ENCODE results near the gene ALCAM.

The ALCAM gene

DNA sequence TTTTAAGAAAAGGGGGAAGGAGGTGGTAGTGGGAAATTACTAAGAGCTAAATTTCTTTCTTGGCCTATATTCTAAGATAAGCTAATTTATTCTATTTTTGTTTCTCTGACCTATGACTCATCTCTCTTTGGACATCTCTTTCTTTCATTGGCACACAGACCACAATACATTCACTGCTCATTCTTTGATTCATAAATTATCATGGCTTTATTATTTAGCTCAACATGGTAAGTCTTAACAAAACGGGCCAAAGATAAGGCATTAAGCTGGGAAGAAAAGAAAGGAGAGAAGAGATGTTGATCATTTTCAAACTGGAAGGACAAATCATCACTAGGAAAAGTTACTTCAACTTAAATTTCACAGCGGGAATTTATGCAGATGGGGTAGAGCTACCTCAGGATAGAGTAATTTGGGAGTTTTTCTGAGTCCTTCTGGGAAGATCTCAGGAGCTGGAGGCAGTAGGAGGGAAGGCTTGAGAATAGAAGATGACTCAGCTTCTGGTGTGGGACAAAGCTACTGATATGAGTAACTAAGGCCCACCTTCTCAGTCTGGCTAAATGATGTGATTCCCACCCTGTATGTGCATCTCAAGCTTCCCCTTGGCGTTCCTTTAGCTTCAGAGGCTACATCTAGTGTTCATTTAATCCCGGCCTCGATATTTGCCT lies 7.5 kb upstream of the ALCAM start:
- H3K27me3 Mint-ChIP-seq (ENCODE audit: low read depth, poor library complexity), result no peaks in the 10 kb centered on the region
- H3K36me3 Mint-ChIP-seq (ENCODE audit: low read depth), result no peaks in the 10 kb centered on the region
- H3K4me1 Mint-ChIP-seq, result peaks cover 24% of the 10 kb centered on the region
- H3K4me3 Mint-ChIP-seq, result no peak overlapping the region
- no peaks in the 10 kb centered on the region for H3K9me3 Mint-ChIP-seq
- H3K27ac Mint-ChIP-seq, result no peak overlapping the region
- TF ChIP-seq, protein P1, sequence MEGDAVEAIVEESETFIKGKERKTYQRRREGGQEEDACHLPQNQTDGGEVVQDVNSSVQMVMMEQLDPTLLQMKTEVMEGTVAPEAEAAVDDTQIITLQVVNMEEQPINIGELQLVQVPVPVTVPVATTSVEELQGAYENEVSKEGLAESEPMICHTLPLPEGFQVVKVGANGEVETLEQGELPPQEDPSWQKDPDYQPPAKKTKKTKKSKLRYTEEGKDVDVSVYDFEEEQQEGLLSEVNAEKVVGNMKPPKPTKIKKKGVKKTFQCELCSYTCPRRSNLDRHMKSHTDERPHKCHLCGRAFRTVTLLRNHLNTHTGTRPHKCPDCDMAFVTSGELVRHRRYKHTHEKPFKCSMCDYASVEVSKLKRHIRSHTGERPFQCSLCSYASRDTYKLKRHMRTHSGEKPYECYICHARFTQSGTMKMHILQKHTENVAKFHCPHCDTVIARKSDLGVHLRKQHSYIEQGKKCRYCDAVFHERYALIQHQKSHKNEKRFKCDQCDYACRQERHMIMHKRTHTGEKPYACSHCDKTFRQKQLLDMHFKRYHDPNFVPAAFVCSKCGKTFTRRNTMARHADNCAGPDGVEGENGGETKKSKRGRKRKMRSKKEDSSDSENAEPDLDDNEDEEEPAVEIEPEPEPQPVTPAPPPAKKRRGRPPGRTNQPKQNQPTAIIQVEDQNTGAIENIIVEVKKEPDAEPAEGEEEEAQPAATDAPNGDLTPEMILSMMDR (IDR thresholded peaks at IDR 0.05), result no peak
- no peak for DNase-seq

DNA sequence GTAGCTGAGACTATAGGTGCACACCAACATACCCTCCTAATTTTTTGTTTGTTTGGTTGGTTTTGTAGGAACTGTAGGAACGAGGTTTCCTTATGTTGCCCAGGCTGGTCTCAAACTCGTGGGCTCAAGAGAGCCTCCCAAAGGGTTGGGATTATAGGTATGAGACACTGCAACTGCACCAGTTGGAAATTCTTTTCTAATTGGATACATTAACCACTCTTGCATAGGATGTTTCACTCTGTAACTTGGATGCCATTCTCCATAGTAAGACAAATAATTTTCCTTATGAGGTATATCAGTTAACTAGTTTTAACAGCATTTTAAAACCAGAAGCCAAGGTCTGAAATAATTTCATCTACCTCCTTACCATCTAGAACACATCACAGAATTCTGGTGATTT lies 6.7 kb upstream of the ALCAM start:
- Mint-ChIP-seq H3K4me1 (peaks cover 20% of the 10 kb centered on the region), H3K27ac (no peak overlapping the region), H3K9me3 (no peaks in the 10 kb centered on the region), H3K27me3 (ENCODE audit: low read depth, poor library complexity) (no peaks in the 10 kb centered on the region), H3K36me3 (ENCODE audit: low read depth) (no peaks in the 10 kb centered on the region), H3K4me3 (no peak overlapping the region)
- TF ChIP-seq, protein P1 (IDR thresholded peaks at IDR 0.05), result no peak
- no peak for DNase-seq

DNA sequence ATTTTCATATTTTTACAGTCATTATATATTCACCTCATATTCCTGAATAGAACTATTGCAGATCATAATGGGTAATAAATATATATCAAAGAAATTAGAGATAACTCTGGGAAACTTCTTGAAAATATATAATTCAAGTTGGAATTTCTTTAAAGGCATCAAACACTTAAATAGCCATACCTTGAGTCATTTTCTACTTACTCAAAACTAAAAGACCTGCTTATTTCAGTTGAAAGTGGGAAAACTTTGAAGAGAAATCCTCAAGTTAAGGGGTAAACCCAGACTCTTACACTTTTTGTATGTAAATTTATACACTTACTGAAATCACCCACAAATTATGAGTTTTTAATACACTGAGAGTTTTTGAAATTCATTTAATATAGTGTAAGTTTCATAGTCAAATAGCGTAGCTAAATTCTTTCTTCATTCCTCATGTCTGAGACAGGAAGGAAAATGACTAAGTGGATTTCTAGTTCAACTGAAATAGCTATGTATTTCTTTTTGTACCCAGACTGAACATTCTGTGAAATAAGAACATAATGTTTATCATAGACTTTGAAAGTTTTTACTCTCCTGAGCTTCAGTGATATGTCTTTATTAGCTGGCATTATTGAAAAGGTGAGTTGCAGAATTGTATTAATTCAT lies 4.6 kb upstream of the ALCAM start:
- H3K27ac Mint-ChIP-seq, result no peak overlapping the region
- no peak for DNase-seq

DNA sequence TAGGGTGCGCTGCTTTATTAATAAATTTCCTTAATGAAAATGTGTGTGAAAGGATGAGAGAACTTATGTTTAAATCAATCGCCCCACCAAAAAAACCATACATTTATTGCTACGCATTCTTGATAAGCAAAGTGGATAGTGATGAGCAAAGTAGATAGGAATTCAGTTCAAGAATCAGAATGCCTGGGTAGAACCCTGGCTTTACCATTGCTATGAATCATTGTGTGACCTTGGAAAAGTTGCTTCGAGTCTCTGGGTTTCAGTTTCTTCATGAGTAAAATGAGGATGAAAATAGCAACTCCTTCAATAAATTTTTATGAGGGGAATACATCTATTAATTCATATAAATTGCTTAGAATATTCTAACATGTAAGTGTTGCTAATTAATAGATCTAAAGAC lies 2.6 kb upstream of the ALCAM start:
- H3K27me3 Mint-ChIP-seq (ENCODE audit: low read depth, poor library complexity), result peaks cover 15% of the 10 kb centered on the region
- peaks cover 32% of the 10 kb centered on the region for H3K4me1 Mint-ChIP-seq
- H3K36me3 Mint-ChIP-seq (ENCODE audit: low read depth), result no peaks in the 10 kb centered on the region
- no peak for DNase-seq
- no peak overlapping the region for H3K27ac Mint-ChIP-seq
- TF ChIP-seq, protein P1 (IDR thresholded peaks at IDR 0.05), result no peak
- no peaks in the 10 kb centered on the region for H3K9me3 Mint-ChIP-seq
- no peak overlapping the region for H3K4me3 Mint-ChIP-seq

More for the DNA sequence above, 4.6 kb upstream of the ALCAM start:
- no peaks in the 10 kb centered on the region for H3K9me3 Mint-ChIP-seq
- peaks cover 6% of the 10 kb centered on the region for H3K27me3 Mint-ChIP-seq (ENCODE audit: low read depth, poor library complexity)
- peaks cover 17% of the 10 kb centered on the region for H3K4me1 Mint-ChIP-seq
- H3K4me3 Mint-ChIP-seq, result no peak overlapping the region
- H3K36me3 Mint-ChIP-seq (ENCODE audit: low read depth), result no peaks in the 10 kb centered on the region
- TF ChIP-seq, protein P1 (IDR thresholded peaks at IDR 0.05), result no peak

DNA sequence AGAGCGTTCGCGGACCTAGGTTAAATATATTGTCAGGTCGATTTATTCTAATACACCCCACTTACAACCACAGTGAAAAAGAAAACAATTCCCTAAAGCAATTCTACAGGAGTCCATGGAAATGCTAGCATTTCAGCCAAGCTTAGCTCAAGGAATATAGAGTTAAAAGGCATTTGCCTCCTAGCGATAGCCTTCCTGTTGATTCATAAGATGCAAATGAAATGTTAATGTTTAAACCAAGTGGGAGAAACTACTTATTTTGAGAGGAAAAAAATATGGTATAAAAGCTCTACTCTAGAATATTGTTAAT lies 1.7 kb upstream of the ALCAM start:
- H3K4me1 Mint-ChIP-seq, result peaks cover 39% of the 10 kb centered on the region
- peak overlapping the region; percentile 95 for H3K4me3 Mint-ChIP-seq
- TF ChIP-seq, protein P1 (IDR thresholded peaks at IDR 0.05), result no peak
- H3K36me3 Mint-ChIP-seq (ENCODE audit: low read depth), result no peaks in the 10 kb centered on the region
- H3K27ac Mint-ChIP-seq, result no peak overlapping the region
- H3K27me3 Mint-ChIP-seq (ENCODE audit: low read depth, poor library complexity), result peaks cover 21% of the 10 kb centered on the region
- DNase-seq, result no peak
- no peaks in the 10 kb centered on the region for H3K9me3 Mint-ChIP-seq
